Measurements from ENCODE around the gene RBM28.

RBM28 gene, protein sequence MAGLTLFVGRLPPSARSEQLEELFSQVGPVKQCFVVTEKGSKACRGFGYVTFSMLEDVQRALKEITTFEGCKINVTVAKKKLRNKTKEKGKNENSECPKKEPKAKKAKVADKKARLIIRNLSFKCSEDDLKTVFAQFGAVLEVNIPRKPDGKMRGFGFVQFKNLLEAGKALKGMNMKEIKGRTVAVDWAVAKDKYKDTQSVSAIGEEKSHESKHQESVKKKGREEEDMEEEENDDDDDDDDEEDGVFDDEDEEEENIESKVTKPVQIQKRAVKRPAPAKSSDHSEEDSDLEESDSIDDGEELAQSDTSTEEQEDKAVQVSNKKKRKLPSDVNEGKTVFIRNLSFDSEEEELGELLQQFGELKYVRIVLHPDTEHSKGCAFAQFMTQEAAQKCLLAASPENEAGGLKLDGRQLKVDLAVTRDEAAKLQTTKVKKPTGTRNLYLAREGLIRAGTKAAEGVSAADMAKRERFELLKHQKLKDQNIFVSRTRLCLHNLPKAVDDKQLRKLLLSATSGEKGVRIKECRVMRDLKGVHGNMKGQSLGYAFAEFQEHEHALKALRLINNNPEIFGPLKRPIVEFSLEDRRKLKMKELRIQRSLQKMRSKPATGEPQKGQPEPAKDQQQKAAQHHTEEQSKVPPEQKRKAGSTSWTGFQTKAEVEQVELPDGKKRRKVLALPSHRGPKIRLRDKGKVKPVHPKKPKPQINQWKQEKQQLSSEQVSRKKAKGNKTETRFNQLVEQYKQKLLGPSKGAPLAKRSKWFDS

DNA sequence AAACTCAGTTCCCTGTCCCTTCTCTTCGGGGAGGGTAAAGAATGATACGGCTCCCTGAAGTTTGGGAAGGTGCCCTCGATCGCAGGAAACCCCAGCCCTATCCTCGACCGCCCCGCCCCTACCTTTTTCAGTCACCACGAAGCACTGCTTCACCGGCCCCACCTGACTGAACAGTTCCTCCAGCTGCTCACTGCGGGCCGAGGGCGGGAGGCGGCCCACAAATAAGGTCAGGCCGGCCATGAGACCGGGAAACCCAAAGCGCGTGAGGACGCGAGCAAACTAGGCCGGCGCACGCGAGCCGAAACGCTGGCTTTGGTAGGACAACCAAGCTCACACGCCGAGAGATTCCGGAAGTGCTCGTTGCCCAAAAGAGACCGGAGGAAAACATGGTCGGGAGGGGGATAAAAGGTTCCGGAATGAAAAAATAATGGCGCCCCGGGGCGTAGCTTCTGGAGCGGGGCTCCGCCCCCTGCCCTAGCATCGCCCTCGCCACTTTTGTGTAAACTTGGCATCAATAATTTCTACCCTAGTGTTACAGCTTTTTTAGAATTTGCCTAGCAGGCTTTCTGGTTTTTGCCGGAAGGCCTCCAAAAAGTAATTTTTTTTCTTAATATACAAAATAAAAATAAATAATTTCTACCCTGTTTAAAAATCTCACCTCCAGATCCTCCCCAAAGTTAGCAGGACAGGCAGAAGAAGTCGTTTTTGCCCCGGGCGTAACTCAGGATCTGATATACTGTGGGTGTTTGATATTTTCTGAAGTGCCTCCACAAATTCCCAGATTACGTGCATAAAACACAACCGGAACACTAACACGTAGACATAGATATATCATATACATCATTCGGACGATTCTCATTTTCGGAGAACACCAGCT lies at the start of gene RBM28:
Gene RBM28, minus strand, starts transcription at position 355 of the 877 bp plus-strand sequence. Its CDS starts 115 bp downstream, at position 240.
- peak; percentile 87 for DNase-seq

DNA sequence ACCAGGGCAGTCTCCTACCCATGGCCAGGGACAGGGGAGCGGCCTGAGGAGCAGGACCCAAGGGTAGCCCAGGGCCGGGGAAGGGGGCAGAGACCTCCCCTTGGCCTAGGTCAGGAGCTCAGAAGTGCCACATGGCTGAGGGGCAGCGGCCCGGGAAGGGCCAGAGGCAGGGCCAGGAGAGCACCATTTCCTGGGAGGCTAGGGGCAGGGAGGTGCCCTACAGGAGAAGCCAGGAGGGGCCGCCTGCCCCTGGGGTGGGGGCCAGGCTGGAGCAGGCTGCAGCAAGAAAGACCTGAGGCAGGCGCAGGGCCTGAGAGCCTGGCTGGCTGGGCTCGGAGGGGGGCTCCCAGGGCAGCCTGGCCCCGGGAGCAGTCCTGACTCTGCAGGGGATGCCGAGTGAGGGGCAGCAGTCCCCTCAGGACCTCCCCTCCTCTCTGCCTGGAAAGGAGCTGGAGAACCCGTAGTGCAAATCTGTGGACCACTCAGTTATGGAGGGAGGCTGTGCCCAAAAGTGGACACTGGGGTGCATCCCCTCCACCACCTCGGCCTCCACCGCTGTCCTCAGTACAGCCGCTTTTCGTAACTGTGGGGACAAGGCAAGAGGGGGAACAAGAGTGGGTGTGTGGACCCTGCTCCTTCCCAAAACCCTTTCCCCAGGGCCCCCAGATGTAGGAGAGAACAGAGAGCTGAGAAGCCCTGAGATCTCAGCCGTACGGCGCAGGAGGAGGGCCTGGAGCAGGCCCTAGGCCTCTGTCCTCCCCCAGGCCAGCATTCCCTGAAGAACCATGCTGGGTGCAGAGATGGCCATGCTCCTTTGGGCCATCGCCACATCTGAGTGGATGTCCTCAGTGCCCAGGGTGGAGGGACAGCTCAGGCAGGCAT lies 49.0 kb upstream of the RBM28 start:
- no peak for DNase-seq

GRCh38 chr7:128391805-128392204 lies 48.1 kb upstream of the RBM28 start:
- no peak for DNase-seq

DNA sequence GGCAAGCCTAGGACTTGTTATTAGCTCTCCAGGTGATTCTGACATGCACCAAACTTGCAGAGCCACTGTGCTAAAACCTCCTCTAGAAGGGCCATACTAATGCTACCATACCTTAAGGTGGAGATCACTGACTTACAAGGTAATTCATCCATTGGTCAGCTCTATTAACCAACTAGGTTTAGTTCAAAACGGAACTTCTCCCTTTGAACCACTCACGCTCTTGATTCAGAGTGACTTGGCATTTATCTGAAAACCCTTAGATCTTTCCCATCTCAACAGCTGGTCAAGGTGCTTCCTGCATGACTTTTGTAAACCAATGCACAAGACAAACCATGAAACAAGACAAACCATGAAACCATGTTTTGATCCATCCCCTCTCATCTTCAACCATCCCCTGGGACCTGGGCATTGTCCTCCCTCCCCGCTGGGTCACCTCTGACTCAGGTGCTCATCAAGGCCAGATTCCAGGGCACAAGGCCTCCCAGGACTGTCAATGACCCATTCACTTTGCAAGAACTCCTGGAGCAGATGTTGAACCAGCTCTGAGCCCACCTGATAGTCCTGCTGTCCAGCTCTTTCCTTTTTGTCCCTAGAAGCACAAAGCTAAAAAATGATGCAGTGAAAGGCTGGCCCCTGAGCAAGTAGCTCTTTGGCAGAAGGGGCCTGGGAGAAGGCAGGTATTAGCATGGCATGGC lies 47.3 kb upstream of the RBM28 start:
- no peak for DNase-seq

GRCh38 chr7:128389618-128390329 lies 46.1 kb upstream of the RBM28 start:
- DNase-seq: no peak

- no peak for DNase-seq
These were observed 45.4 kb upstream of the RBM28 start for GRCh38 chr7:128389085-128389617.

DNA sequence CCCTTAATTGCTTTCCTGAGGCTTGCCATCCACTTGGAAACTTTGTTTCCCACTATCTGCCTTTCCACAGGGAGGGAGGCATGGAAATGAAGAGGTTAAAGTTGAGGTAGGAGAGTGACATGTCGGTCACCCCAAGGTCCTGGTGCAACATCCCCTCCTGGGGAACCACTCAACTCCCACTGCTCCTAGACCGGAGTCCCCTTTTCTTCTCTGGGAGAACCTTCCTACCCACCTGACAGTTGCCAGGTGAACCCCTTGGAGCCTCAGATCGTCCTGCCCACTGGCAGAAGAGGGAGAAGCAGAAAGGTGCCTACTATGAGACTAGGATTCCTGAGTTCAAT lies 44.4 kb upstream of the RBM28 start:
- DNase-seq: no peak

DNA sequence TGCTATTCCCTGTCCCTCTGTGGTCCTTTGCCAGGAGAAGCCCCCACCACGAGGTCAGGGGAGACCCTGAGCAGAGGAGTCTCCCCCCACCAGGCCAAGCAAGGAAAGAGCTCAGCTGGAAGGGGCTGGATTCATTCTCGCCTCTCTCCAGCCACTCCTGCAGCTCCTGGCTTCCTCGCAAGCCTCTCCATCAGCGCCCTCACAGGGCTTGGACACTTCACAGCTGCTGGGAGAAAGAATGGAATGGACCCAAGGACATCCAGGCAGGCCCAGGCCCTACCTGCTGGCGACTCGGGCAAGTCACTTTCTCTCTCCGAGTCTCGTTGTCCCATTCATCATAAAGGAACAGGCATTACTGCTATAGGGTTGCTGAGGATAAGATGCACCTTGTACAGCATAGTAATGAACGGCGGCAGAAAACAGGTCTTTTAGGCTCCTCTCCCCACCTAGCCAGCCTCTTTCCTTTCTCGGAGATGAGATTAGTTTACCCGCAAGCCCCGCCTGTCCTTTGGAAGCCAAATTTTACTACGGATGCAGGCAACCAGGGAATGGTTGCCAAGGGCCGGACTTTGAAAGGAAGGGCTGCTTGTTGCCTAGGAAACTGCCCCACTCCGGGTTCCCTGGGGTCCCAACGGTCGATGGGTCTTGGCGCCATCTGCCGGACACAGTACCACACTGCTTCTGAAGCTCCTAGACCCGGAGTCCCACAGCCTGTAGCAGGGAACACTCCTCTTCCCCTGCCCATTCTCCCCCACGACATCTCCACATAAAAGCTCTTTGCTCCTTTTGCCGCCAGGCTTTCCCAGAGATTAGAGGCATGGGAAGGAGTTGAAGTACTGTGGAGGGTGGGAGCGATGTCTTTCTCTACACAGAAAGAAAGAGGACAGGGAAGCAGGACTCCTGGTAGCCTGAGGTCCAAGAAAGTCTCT lies 43.8 kb upstream of the RBM28 start:
- DNase-seq: peak; percentile 72

GRCh38 chr7:128385988-128386925 lies 42.5 kb upstream of the RBM28 start:
- DNase-seq: no peak

- DNase-seq: no peak
These were observed 41.0 kb upstream of the RBM28 start for GRCh38 chr7:128384726-128385125.

DNA sequence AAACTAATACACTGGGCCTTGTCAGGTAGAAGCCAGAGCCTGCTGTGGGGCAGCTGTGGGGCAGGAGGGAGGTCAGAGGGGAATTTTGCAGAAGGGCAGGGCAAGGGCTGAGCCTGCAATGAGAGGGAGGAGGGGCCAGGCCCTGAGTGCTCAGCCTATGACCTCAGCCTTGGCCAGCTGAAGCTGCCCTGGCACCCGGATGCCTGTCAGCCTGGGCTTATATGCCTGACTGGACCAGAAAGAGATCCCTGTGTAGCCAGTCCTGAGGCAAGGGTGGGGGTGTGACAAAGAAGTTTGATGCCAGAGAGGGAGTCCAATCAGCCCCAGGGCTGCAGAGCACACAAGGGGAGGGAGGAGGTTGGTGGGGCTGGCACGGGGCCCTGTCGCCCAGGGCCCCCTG lies 40.1 kb upstream of the RBM28 start:
- no peak for DNase-seq

DNA sequence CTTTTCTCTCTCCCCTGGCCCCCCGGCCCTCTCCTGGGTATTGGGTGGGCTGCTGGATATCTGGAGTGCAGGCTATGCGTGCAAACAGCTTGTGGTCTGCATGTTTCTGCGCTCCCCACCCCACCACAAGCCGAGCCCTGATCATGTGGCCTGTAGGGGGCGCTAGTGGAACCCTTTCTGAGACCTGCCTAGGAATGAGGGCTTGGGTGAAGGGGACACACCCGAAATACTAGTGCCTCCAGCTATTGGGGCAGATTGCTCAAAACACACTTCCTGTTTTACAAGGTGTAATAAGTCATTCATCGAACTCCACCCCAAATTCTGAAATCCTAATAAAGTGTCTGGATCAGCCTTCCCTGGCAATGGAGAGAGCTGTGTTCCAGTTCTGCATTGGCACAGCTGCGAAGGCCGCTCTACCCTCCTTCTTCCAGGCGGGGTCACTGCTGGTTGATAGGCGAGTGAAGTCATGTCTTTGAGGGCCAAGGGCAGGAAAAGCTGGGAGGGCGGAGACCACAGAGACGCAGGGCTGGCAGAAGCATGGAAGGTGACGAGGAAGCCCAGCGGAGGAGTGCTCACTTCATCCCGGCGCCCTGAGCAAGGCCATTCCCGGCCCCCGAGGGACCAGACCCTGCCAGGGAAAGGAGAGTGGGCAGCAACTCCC lies 37.6 kb upstream of the RBM28 start:
- peak; percentile 35 for DNase-seq

DNA sequence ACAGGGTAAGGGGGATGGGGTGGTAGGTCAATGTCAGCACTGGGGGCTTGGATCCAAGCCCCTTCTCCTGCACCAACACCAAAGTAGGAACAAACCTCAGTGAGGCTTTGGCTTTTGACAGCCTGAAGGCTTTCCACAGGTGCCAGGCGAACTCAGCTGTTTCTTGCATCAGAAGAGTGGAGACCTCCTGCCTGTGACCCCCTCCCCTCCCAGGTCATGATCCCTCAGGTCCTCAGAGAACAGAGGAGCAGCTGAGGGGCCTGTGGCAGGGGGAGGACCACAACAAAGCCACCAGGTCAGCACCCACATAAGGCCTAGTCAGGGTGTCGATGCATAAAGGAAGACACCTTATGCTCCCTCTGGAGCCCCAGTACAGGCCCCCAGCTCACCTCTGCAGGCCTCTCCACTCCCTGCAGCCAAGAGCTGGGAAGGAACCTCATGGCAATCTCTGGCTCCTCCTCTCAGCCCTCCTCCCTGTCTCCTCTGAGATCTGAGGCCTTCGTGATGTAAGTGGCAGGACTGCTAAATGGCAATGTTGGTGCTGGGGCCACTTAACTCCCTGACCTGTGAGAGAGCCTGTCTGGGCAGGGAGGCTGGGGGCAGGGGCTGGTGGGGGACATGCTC lies 36.9 kb upstream of the RBM28 start:
- no peak for DNase-seq

DNA sequence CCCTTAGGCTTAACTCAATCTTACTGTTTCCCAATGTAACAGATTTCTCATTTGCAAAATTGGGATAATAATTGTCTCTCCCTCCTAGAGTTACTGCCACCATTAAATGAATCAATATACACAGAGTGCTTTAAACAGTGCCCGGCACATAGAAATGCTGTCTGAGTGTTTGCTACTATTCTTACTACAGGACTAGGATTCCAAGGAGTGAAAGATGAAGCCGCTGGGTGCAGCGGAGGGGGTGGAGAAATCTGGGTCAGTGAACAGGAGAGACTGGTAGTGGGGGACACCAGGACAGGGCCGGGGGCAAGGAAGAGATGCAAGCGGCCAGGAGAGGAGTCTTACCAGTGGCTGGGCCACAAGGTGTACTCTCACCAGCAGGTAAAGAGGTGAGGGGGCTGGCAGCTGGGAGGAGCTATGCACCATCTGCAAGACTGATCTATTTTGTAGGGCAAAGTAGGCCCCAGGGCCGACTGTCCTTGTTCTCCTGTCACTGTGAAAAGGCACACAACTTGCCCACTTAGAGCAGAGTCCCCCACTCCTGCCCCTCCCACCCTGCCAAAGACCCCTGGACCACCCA lies 36.3 kb upstream of the RBM28 start:
- no peak for DNase-seq

DNA sequence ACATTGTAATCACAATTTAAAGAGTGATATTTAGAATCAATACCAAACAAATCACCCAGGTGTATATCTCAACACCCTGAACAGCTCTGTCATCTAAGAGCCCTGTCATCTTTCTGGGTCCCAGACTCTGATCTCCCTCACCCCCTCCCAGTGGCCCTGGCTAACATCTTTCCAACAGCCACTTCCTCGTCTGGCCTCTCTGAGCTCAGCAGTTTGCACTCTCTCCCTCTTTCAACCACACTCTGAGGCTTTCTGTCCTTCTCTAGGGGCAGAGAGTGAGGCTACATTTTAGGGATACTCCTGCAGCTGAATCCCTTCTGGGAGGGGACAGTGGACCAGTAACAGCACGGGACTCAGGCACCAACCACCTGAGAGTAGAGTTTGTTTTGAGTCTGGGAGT lies 34.9 kb upstream of the RBM28 start:
- DNase-seq: no peak

DNA sequence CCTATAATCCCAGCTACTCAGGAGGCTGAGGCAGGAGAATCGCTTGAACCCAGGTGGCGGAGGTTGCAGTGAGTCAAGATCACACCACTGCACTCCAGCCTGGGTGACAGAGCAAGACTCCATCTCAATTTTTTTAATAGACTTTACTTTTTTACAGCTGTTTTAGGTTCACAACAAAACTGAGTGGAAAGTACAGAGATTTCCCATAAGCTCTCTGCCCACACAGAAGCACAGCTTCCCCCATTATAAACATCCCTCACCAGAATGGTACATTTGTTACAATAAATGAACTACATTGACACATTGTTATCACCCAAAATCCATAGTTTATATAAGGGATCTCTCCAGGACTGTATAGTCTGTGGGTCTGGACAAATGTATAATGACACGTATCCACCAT lies 32.4 kb upstream of the RBM28 start:
- no peak for DNase-seq

- no peak for DNase-seq
These were observed 30.3 kb upstream of the RBM28 start for GRCh38 chr7:128374041-128374440.
